Upper lobe of left lung (tissue), 4 donors: ENCODE results near the gene F12.
A peak's percentile ranks its signal among the peaks of the same experiment; 100 is the strongest.

Experiments used
- CTCF ChIP-seq, 6 experiments: fragments of 450-650 bp in 4 of 6; fragments of 200-600 bp in 2 of 6; sonication (generic) in 2 of 6; IDR thresholded peaks; one replicate each; pipeline ENCODE4 v1.5.1; 2016 to 2019; ENCODE audit warnings: antibody characterized with exemption in 6 of 6
- EP300 ChIP-seq, 4 donors: sonication (generic); formaldehyde crosslinking; IDR thresholded peaks; one replicate each; pipeline ENCODE4 v1.5.1; 2017; ENCODE audit warnings: antibody characterized with exemption in 4 of 4, control low read depth in 2 of 4
- POLR2A ChIP-seq, 4 donors: fragments of 450-650 bp; IDR thresholded peaks; one replicate each; pipeline ENCODE4 v1.5.1; 2016 to 2017; ENCODE audit warnings: antibody characterized with exemption in 4 of 4, mild to moderate bottlenecking in 2 of 4

GRCh38 chr5:177446200-177447065 lies 37.1 kb upstream of the F12 start, which contains the start of gene PRR7:
- TF ChIP-seq EP300 (IDR thresholded peaks at IDR 0.05) (no peak), CTCF (IDR thresholded peaks at IDR 0.05) (peak in 4 of 6 experiments; percentile 38 to 62 (median 50)), POLR2A (IDR thresholded peaks at IDR 0.05) (peak in 1 of 4 donors; percentile 36)
